ENCODE measurements around the gene DYNC1I1.

DYNC1I1 gene

DNA sequence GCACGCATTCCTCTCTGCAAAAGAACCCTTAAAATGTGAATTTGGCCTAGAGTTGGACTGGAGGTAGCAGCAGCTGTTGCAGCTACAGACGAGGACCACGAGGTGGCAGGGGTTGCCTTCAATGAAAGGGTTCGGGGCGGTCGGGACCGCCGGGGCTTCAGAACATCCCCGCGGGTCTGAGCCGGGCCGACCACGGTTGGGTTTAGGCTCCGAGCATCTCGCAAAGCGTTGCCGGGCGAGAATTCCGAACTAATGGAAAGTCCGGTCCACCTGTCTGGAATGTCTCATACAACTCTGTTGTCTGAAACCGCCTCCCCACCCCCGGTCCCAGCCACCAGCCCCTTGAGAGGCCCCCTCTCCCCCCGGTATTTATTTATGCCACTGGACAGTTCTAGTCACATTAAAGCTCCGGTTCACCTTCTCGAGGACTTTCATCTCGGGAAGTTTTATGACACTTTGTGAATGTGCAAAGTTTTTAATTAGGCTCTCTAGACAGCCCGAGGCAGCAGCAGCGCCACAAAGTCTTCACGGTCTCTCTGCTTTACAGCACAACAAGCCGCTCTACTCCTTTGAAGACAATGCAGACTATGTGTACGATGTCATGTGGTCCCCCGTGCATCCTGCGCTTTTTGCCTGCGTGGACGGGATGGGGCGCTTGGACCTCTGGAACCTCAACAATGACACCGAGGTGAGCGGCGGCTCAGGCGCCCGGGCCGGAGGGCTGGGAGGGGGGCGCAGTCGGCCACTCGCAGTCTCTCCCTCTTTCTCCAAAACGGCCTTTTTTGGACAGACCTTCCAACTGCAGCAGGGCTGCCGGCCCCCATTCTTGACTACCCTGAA is 303.4 kb downstream of the DYNC1I1 start:
- Histone ChIP-seq H3K4me1 (ENCODE audit: control insufficient read depth in 2 of 2, insufficient read depth in 1 of 2, low read depth in 1 of 2, low read length in 2 of 2) (peaks cover 3 to 4% of the 10 kb centered on the region in 2 donors), H2BK12ac (ENCODE audit: low read length) (no peak overlapping the region), H3K4ac (ENCODE audit: low read length) (no peak overlapping the region), H3K27me3 (ENCODE audit: control insufficient read depth in 3 of 3, insufficient read depth in 3 of 3, low read depth in 1 of 3, low read length in 3 of 3) (peaks cover 0 to 68% (median 0%) of the 10 kb centered on the region in 3 experiments), H2BK15ac (ENCODE audit: low read length) (no peak overlapping the region), H3K14ac (ENCODE audit: low read length) (no peak overlapping the region), H2AK5ac (ENCODE audit: low read depth, low read length) (no peak overlapping the region), H3K36me3 (replicated peaks in 1 of 2; ENCODE audit: control insufficient read depth in 2 of 2, insufficient read depth in 2 of 2, low read length in 2 of 2) (no peaks in the 10 kb centered on the region), H3K18ac (ENCODE audit: low read length) (peak overlapping the region; percentile 15), H3K9ac (ENCODE audit: low read depth, low read length, poor library complexity) (peak overlapping the region; percentile 79), H4K91ac (ENCODE audit: low read depth, low read length, poor library complexity) (no peak overlapping the region), H3K4me3 (ENCODE audit: low read length in 2 of 2) (peak overlapping the region; percentile 42 to 81), H3K23ac (ENCODE audit: low read depth, low read length, poor library complexity) (no peak overlapping the region), H2BK5ac (ENCODE audit: low read length) (no peak overlapping the region), H2AFZ (ENCODE audit: low read length) (peak overlapping the region; percentile 96), H2BK120ac (ENCODE audit: low read depth, low read length) (no peak overlapping the region), H4K8ac (ENCODE audit: low read depth, low read length) (no peak overlapping the region), H3K79me1 (ENCODE audit: low read depth, low read length) (no peaks in the 10 kb centered on the region), H3K4me2 (ENCODE audit: insufficient read depth, low read length, poor library complexity, severe bottlenecking) (peak overlapping the region; percentile 78), H3K27ac (replicated peaks; ENCODE audit: low read length) (no peak overlapping the region), H3K9me3 (replicated peaks in 1 of 2; ENCODE audit: control insufficient read depth in 2 of 2, insufficient read depth in 1 of 2, low read depth in 1 of 2, low read length in 2 of 2) (no peaks in the 10 kb centered on the region)
- no CpG with 5 or more reads among the region's 47 CpGs for WGBS, 2 donors (ENCODE audit: extremely low coverage in 2 of 2, insufficient read length in 2 of 2, insufficient replicate concordance in 1 of 2)
- peak; percentile 54 for DNase-seq (ENCODE audit: low spot score)

DNA sequence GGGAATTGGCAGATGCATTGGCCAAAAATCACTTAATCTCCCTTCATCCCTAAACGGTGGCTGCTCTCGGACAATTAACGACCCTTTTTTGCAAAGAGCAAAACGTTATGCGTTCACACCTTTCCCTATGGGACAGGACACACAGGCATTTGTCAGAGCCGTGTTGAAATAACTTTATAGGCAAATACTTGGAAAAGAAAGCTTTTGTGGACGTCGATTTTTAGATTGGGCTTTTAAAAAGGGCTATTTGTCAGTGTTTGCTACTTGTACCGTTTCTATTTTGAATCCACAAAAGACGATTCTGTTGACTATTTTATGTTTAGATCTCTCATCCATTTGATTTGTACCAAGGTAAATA is 304.0 kb downstream of the DYNC1I1 start:
- Histone ChIP-seq H2BK5ac (ENCODE audit: low read length) (no peak overlapping the region), H3K23ac (ENCODE audit: low read depth, low read length, poor library complexity) (no peak overlapping the region), H2AFZ (ENCODE audit: low read length) (peak overlapping the region; percentile 96), H3K4me2 (ENCODE audit: insufficient read depth, low read length, poor library complexity, severe bottlenecking) (peak overlapping the region; percentile 78), H3K4me1 (ENCODE audit: control insufficient read depth in 2 of 2, insufficient read depth in 1 of 2, low read depth in 1 of 2, low read length in 2 of 2) (peaks cover 3 to 4% of the 10 kb centered on the region in 2 donors), H3K27me3 (ENCODE audit: control insufficient read depth in 3 of 3, insufficient read depth in 3 of 3, low read depth in 1 of 3, low read length in 3 of 3) (peaks cover 0 to 67% (median 0%) of the 10 kb centered on the region in 3 experiments), H3K79me1 (ENCODE audit: low read depth, low read length) (no peaks in the 10 kb centered on the region), H3K9ac (ENCODE audit: low read depth, low read length, poor library complexity) (no peak overlapping the region), H2BK120ac (ENCODE audit: low read depth, low read length) (no peak overlapping the region), H3K14ac (ENCODE audit: low read length) (no peak overlapping the region), H4K91ac (ENCODE audit: low read depth, low read length, poor library complexity) (no peak overlapping the region), H3K18ac (ENCODE audit: low read length) (no peak overlapping the region), H3K4ac (ENCODE audit: low read length) (no peak overlapping the region), H3K4me3 (ENCODE audit: low read length in 2 of 2) (peak overlapping the region in 1 of 2 donors; percentile 42), H3K36me3 (replicated peaks in 1 of 2; ENCODE audit: control insufficient read depth in 2 of 2, insufficient read depth in 2 of 2, low read length in 2 of 2) (no peaks in the 10 kb centered on the region), H4K8ac (ENCODE audit: low read depth, low read length) (no peak overlapping the region), H2BK12ac (ENCODE audit: low read length) (no peak overlapping the region), H2BK15ac (ENCODE audit: low read length) (no peak overlapping the region), H3K9me3 (replicated peaks in 1 of 2; ENCODE audit: control insufficient read depth in 2 of 2, insufficient read depth in 1 of 2, low read depth in 1 of 2, low read length in 2 of 2) (no peaks in the 10 kb centered on the region), H2AK5ac (ENCODE audit: low read depth, low read length) (no peak overlapping the region), H3K27ac (replicated peaks; ENCODE audit: low read length) (no peak overlapping the region)
- DNase-seq (ENCODE audit: low spot score), result no peak
- no CpG with 5 or more reads among the region's 10 CpGs for WGBS, 2 donors (ENCODE audit: extremely low coverage in 2 of 2, insufficient read length in 2 of 2, insufficient replicate concordance in 1 of 2)

DNA sequence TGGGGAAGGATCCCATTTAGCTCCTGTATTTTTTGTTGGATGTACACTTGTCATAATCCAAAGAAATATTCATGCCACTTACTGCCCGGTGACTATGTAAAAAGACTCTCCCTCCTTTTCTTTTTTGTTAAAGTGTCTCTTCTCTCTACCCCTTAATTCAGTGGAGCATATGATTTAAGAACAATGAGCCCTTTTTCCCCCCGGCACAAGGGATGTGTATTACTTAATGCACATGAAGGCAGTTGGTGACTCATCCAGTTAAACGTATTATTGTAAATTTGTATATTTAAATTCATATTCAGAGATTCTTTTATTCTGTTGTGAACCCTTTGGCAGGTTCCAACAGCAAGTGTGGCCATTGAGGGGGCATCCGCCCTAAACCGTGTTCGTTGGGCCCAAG is 307.7 kb downstream of the DYNC1I1 start:
- Histone ChIP-seq H3K9me3 (replicated peaks in 1 of 2; ENCODE audit: control insufficient read depth in 2 of 2, insufficient read depth in 1 of 2, low read depth in 1 of 2, low read length in 2 of 2) (no peaks in the 10 kb centered on the region), H3K79me1 (ENCODE audit: low read depth, low read length) (no peaks in the 10 kb centered on the region), H4K8ac (ENCODE audit: low read depth, low read length) (no peak overlapping the region), H3K14ac (ENCODE audit: low read length) (no peak overlapping the region), H3K27ac (replicated peaks; ENCODE audit: low read length) (no peak overlapping the region), H3K4me3 (ENCODE audit: low read length in 2 of 2) (no peak overlapping the region), H3K4me2 (ENCODE audit: insufficient read depth, low read length, poor library complexity, severe bottlenecking) (no peak overlapping the region), H3K4ac (ENCODE audit: low read length) (no peak overlapping the region), H2BK5ac (ENCODE audit: low read length) (no peak overlapping the region), H3K23ac (ENCODE audit: low read depth, low read length, poor library complexity) (no peak overlapping the region), H4K91ac (ENCODE audit: low read depth, low read length, poor library complexity) (no peak overlapping the region), H3K9ac (ENCODE audit: low read depth, low read length, poor library complexity) (no peak overlapping the region), H2AFZ (ENCODE audit: low read length) (no peak overlapping the region), H2BK15ac (ENCODE audit: low read length) (no peak overlapping the region), H3K27me3 (ENCODE audit: control insufficient read depth in 3 of 3, insufficient read depth in 3 of 3, low read depth in 1 of 3, low read length in 3 of 3) (peaks cover 0 to 55% (median 0%) of the 10 kb centered on the region in 3 experiments), H2BK120ac (ENCODE audit: low read depth, low read length) (no peak overlapping the region), H3K18ac (ENCODE audit: low read length) (no peak overlapping the region), H3K4me1 (ENCODE audit: control insufficient read depth in 2 of 2, insufficient read depth in 1 of 2, low read depth in 1 of 2, low read length in 2 of 2) (peaks cover 4 to 5% of the 10 kb centered on the region in 2 donors), H3K36me3 (replicated peaks in 1 of 2; ENCODE audit: control insufficient read depth in 2 of 2, insufficient read depth in 2 of 2, low read length in 2 of 2) (no peaks in the 10 kb centered on the region), H2BK12ac (ENCODE audit: low read length) (no peak overlapping the region), H2AK5ac (ENCODE audit: low read depth, low read length) (no peak overlapping the region)
- peak; percentile 12 for DNase-seq (ENCODE audit: low spot score)
- no CpG with 5 or more reads among the region's 6 CpGs for WGBS, 2 donors (ENCODE audit: extremely low coverage in 2 of 2, insufficient read length in 2 of 2, insufficient replicate concordance in 1 of 2)

DNA sequence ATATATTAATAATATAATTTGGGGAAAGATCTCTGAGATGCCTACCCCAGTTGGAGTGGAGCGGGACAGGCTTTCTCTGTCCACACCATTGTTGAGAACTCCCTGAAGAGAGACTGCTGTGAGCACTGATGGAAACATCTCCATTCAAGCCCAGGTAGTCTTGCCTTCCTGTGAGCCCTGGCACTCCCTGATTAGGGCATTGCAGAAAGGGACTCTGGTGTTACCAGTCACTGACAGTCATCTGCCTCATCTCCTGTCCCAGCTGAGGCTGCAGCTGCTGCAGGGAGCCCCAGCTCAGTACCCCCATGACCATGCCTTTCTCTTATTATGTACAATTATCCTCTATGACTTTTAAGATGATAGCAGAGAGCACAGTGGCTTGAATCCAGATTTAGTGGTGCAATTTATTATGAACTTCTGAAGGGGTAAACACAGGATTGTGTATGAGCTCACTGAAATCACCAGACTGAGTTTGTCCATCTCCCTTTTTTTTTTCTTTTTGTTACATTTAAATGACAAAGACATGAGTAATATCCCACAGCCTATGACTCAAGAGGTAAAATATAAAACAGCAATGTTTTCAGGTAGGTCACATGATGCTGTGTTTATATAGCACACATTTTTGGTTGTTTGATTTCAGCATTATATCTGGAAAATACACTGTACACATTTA is 312.7 kb downstream of the DYNC1I1 start:
- Histone ChIP-seq H3K9ac (ENCODE audit: low read depth, low read length, poor library complexity) (no peak overlapping the region), H2AK5ac (ENCODE audit: low read depth, low read length) (no peak overlapping the region), H2AFZ (ENCODE audit: low read length) (no peak overlapping the region), H3K4ac (ENCODE audit: low read length) (no peak overlapping the region), H3K4me1 (ENCODE audit: control insufficient read depth in 2 of 2, insufficient read depth in 1 of 2, low read depth in 1 of 2, low read length in 2 of 2) (peaks cover 0 to 4% of the 10 kb centered on the region in 2 donors), H3K18ac (ENCODE audit: low read length) (no peak overlapping the region), H3K36me3 (replicated peaks in 1 of 2; ENCODE audit: control insufficient read depth in 2 of 2, insufficient read depth in 2 of 2, low read length in 2 of 2) (no peaks in the 10 kb centered on the region), H4K8ac (ENCODE audit: low read depth, low read length) (no peak overlapping the region), H3K14ac (ENCODE audit: low read length) (no peak overlapping the region), H3K9me3 (replicated peaks in 1 of 2; ENCODE audit: control insufficient read depth in 2 of 2, insufficient read depth in 1 of 2, low read depth in 1 of 2, low read length in 2 of 2) (no peaks in the 10 kb centered on the region), H3K4me2 (ENCODE audit: insufficient read depth, low read length, poor library complexity, severe bottlenecking) (no peak overlapping the region), H4K91ac (ENCODE audit: low read depth, low read length, poor library complexity) (no peak overlapping the region), H2BK5ac (ENCODE audit: low read length) (no peak overlapping the region), H3K79me1 (ENCODE audit: low read depth, low read length) (no peaks in the 10 kb centered on the region), H3K23ac (ENCODE audit: low read depth, low read length, poor library complexity) (no peak overlapping the region), H2BK120ac (ENCODE audit: low read depth, low read length) (no peak overlapping the region), H2BK15ac (ENCODE audit: low read length) (no peak overlapping the region), H2BK12ac (ENCODE audit: low read length) (no peak overlapping the region), H3K27me3 (ENCODE audit: control insufficient read depth in 3 of 3, insufficient read depth in 3 of 3, low read depth in 1 of 3, low read length in 3 of 3) (peaks cover 0 to 49% (median 0%) of the 10 kb centered on the region in 3 experiments), H3K4me3 (ENCODE audit: low read length in 2 of 2) (no peak overlapping the region), H3K27ac (replicated peaks; ENCODE audit: low read length) (no peak overlapping the region)
- no CpG with 5 or more reads among the region's 1 CpG for WGBS, 2 donors (ENCODE audit: extremely low coverage in 2 of 2, insufficient read length in 2 of 2, insufficient replicate concordance in 1 of 2)
- no peak for DNase-seq (ENCODE audit: low spot score)
